Kidney epithelial cell (primary cell): Measurements from ENCODE around the gene DSCAML1. TPM values are rescaled to one million over a fixed set of nuclear protein-coding genes. Genes with fewer than 3 reads are reported as not detected.

Experiments
- DNase-seq: peaks from one replicate; pipeline ENCODE4 v3.0.0-alpha.2; 2010; ENCODE audit warnings: low read depth
- H3K27me3 ChIP-seq: 2 replicates; pipeline ENCODE4 v1.6.0; 2011; ENCODE audit warnings: low read length; ENCODE audit not compliant: control insufficient read depth, insufficient read depth
- H3K36me3 ChIP-seq: 2 replicates; pipeline ENCODE4 v1.5.1; 2011; ENCODE audit warnings: low read length; ENCODE audit not compliant: control insufficient read depth, insufficient read depth
- H3K4me3 ChIP-seq: 2 replicates; pipeline ENCODE4 v1.5.1; 2011; ENCODE audit warnings: low read depth, mild to moderate bottlenecking, control low read depth, low read length
- total RNA-seq: library from RNA; depleted of rRNA; stranded (reverse); fragments of >200 nt; gene quantifications from 2 replicates; pipeline ENCODE4 v1.2.3, GENCODE V29; 2015
- TF ChIP-seq, protein P1 (sequence below): IDR thresholded peaks from 2 replicates; pipeline ENCODE4 v1.5.1; 2011; ENCODE audit warnings: mild to moderate bottlenecking, moderate library complexity, low read length, control low read depth, inconsistent platforms; ENCODE audit not compliant: insufficient read depth, poor library complexity, severe bottlenecking

DSCAML1 gene
- total RNA-seq, 1 donor from 2014 or later: 3.1 TPM

- H3K4me3 ChIP-seq: no peak overlapping the region
- no peak for DNase-seq
- TF ChIP-seq, protein P1, sequence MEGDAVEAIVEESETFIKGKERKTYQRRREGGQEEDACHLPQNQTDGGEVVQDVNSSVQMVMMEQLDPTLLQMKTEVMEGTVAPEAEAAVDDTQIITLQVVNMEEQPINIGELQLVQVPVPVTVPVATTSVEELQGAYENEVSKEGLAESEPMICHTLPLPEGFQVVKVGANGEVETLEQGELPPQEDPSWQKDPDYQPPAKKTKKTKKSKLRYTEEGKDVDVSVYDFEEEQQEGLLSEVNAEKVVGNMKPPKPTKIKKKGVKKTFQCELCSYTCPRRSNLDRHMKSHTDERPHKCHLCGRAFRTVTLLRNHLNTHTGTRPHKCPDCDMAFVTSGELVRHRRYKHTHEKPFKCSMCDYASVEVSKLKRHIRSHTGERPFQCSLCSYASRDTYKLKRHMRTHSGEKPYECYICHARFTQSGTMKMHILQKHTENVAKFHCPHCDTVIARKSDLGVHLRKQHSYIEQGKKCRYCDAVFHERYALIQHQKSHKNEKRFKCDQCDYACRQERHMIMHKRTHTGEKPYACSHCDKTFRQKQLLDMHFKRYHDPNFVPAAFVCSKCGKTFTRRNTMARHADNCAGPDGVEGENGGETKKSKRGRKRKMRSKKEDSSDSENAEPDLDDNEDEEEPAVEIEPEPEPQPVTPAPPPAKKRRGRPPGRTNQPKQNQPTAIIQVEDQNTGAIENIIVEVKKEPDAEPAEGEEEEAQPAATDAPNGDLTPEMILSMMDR: no peak
- H3K36me3 ChIP-seq: no peaks in the 10 kb centered on the region
- peaks cover 21% of the 10 kb centered on the region for H3K27me3 ChIP-seq
Observed at GRCh38 chr11:117475716-117476530, 321.1 kb downstream of the DSCAML1 start.

- Histone ChIP-seq H3K27me3 (peaks cover 18% of the 10 kb centered on the region), H3K36me3 (no peaks in the 10 kb centered on the region), H3K4me3 (no peak overlapping the region)
- TF ChIP-seq, protein P1: no peak
- DNase-seq: no peak
Observed at GRCh38 chr11:117473481-117474091, 323.4 kb downstream of the DSCAML1 start.

- TF ChIP-seq, protein P1: no peak
- peaks cover 10% of the 10 kb centered on the region for H3K27me3 ChIP-seq
- DNase-seq: no peak
- H3K36me3 ChIP-seq: no peaks in the 10 kb centered on the region
- no peak overlapping the region for H3K4me3 ChIP-seq
Observed at GRCh38 chr11:117471776-117472175, 325.2 kb downstream of the DSCAML1 start.

GRCh38 chr11:117470576-117470975 is 326.4 kb downstream of the DSCAML1 start:
- TF ChIP-seq, protein P1: no peak
- no peak for DNase-seq
- Histone ChIP-seq H3K4me3 (no peak overlapping the region), H3K27me3 (peaks cover 6% of the 10 kb centered on the region), H3K36me3 (no peaks in the 10 kb centered on the region)

- DNase-seq: no peak
- TF ChIP-seq, protein P1: no peak
- Histone ChIP-seq H3K36me3 (no peaks in the 10 kb centered on the region), H3K27me3 (peaks cover 11% of the 10 kb centered on the region), H3K4me3 (no peak overlapping the region)
Observed at GRCh38 chr11:117468888-117469287, 328.1 kb downstream of the DSCAML1 start.
